Lower lobe of right lung (tissue), 2 donors: Measurements from ENCODE around the gene ASCC2. TPM values are rescaled to one million over a fixed set of nuclear protein-coding genes. Genes with fewer than 3 reads are reported as not detected.
A peak's percentile ranks its signal among the peaks of the same experiment; 100 is the strongest.

Experiments used
- ATAC-seq, 2 donors: fragments of 200-7000 bp; cut with Tn5 transposase; one replicate each; pipeline ENCODE4 v1.9.1; 2020 to 2022; ENCODE audit warnings: mild to moderate bottlenecking in 2 of 2, moderate library complexity in 2 of 2
- DNase-seq: peaks from one replicate; pipeline ENCODE4 v3.0.0-alpha.2; 2020
- H3K27ac ChIP-seq: fragments of 200-600 bp; one replicate; pipeline ENCODE4 v1.8.0; 2022
- H3K27me3 ChIP-seq: fragments of 200-600 bp; one replicate; pipeline ENCODE4 v1.8.0; 2022; ENCODE audit warnings: low read depth
- H3K36me3 ChIP-seq: fragments of 200-600 bp; one replicate; pipeline ENCODE4 v1.8.0; 2022; ENCODE audit warnings: mild to moderate bottlenecking
- H3K4me1 ChIP-seq: fragments of 200-600 bp; one replicate; pipeline ENCODE4 v1.8.0; 2022
- H3K4me3 ChIP-seq: fragments of 200-600 bp; one replicate; pipeline ENCODE4 v1.8.0; 2022; ENCODE audit warnings: mild to moderate bottlenecking
- H3K9me3 ChIP-seq: fragments of 200-600 bp; one replicate; pipeline ENCODE4 v1.8.0; 2022
- intact Hi-C: fragments of 100-400 bp; cut with DNase I; formaldehyde crosslinking; loops from one replicate; pipeline ENCODE4 v1.11.0; 2022
- total RNA-seq: library from RNA; stranded (reverse); fragmentation: NEBNext Ultra II Directional; extraction: Animal tissue kit (Norgen Biotek cat#: 25700); gene quantifications from one replicate; pipeline ENCODE4 v1.2.1, GENCODE V29; 2021
- TF ChIP-seq, protein P1 (sequence below): fragments of 200-600 bp; IDR thresholded peaks from one replicate; pipeline ENCODE4 v1.8.0; 2022; ENCODE audit warnings: antibody characterized with exemption, mild to moderate bottlenecking
- donor health status: DM: no; HTN: yes; CAD: no; lungs with severe emphysema.

The ASCC2 gene
- total RNA-seq, 1 donor from 2014 or later = 65.4 TPM

DNA sequence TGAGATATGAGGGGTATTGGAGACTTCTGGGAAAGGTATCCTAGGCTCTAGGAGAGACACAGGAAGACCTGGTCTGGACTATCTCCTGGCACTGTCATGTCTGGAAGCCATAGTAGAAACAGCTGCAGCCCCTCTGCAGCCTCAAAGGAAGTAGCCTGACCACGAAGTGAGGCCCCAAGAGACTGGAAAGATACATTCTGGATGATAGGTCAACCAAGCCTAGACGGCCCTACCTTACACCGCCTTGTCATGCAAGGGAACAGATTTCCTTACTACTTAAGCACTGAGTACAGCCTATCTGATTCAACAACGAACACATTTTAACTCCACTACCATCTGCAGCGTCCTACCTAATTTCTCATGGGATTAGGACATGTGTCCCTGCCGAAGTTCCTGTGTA lies 39.8 kb downstream of the ASCC2 start:
- TF ChIP-seq, protein P1, sequence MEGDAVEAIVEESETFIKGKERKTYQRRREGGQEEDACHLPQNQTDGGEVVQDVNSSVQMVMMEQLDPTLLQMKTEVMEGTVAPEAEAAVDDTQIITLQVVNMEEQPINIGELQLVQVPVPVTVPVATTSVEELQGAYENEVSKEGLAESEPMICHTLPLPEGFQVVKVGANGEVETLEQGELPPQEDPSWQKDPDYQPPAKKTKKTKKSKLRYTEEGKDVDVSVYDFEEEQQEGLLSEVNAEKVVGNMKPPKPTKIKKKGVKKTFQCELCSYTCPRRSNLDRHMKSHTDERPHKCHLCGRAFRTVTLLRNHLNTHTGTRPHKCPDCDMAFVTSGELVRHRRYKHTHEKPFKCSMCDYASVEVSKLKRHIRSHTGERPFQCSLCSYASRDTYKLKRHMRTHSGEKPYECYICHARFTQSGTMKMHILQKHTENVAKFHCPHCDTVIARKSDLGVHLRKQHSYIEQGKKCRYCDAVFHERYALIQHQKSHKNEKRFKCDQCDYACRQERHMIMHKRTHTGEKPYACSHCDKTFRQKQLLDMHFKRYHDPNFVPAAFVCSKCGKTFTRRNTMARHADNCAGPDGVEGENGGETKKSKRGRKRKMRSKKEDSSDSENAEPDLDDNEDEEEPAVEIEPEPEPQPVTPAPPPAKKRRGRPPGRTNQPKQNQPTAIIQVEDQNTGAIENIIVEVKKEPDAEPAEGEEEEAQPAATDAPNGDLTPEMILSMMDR = no peak
- Histone ChIP-seq H3K27me3 (no peaks in the 10 kb centered on the region), H3K27ac (peak overlapping the region; percentile 81), H3K36me3 (peaks cover 77% of the 10 kb centered on the region), H3K4me1 (peaks cover 51% of the 10 kb centered on the region), H3K9me3 (no peaks in the 10 kb centered on the region), H3K4me3 (no peak overlapping the region)
- intact Hi-C loops = no loop called here
- ATAC-seq = no peak
- no peak for DNase-seq

- H3K27ac ChIP-seq = no peak overlapping the region
- ATAC-seq = peak in 1 of 2 donors; percentile 10
- H3K36me3 ChIP-seq = peaks cover 77% of the 10 kb centered on the region
- no peaks in the 10 kb centered on the region for H3K27me3 ChIP-seq
- intact Hi-C loops = no loop called here
- H3K4me3 ChIP-seq = no peak overlapping the region
- H3K4me1 ChIP-seq = peaks cover 51% of the 10 kb centered on the region
- no peak for DNase-seq
- TF ChIP-seq, protein P1 = no peak
- H3K9me3 ChIP-seq = no peaks in the 10 kb centered on the region
These were observed 40.7 kb downstream of the ASCC2 start for GRCh38 chr22:29797351-29797750.

DNA sequence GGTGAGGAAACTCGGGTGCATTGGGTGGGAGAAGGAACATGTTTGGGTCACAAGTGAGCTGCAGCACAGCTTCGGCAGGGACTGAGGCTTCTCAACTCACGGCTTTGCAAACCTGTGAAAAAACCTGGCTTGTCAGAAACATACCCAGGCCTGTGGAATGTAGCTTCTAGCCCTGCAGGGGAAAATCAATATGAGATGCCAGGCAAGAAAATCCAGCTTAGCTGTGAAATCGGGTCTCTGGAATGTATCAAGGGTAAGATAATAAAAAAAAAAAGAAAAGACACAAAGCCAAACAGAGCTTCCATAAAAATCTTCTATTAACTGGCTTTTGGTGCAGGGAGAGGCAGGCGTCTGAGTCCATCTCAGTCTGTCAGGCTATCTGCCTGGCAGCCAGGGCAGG lies 42.4 kb downstream of the ASCC2 start:
- ATAC-seq (no peak), DNase-seq (no peak)
- Histone ChIP-seq H3K4me1 (peaks cover 40% of the 10 kb centered on the region), H3K27ac (no peak overlapping the region), H3K4me3 (no peak overlapping the region), H3K9me3 (no peaks in the 10 kb centered on the region), H3K27me3 (no peaks in the 10 kb centered on the region), H3K36me3 (peaks cover 80% of the 10 kb centered on the region)
- TF ChIP-seq, protein P1 = no peak
- intact Hi-C loops = no loop called here

DNA sequence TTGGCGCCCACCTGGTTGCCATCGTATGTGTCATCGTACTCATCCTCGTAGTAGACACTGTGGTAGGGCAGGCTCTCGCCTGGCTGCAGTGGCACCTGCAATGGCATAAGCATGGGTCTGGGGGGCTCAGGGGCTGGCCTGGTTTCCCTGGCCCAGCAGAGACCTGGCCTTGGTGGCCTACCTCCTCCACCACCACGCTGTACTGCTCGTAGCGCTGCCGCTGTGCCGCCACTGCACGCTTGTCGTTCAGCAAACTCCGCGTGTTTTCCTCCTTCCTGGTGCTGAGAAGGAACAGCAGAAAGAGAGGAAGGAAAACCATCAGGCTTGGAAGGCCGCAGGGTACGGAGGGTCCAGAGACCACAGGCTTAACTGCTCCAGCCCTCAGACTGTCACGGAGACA lies 44.7 kb downstream of the ASCC2 start:
- Histone ChIP-seq H3K4me1 (peaks cover 19% of the 10 kb centered on the region), H3K36me3 (peaks cover 91% of the 10 kb centered on the region), H3K27me3 (no peaks in the 10 kb centered on the region), H3K4me3 (no peak overlapping the region), H3K27ac (no peak overlapping the region), H3K9me3 (no peaks in the 10 kb centered on the region)
- TF ChIP-seq, protein P1 = no peak
- intact Hi-C loops = no loop called here
- no peak for ATAC-seq
- DNase-seq = no peak

GRCh38 chr22:29790061-29790460 lies 48.0 kb downstream of the ASCC2 start:
- TF ChIP-seq, protein P1 = no peak
- Histone ChIP-seq H3K4me1 (peaks cover 6% of the 10 kb centered on the region), H3K36me3 (peaks cover 77% of the 10 kb centered on the region), H3K9me3 (no peaks in the 10 kb centered on the region), H3K27me3 (no peaks in the 10 kb centered on the region), H3K4me3 (no peak overlapping the region), H3K27ac (no peak overlapping the region)
- intact Hi-C loops = no loop called here
- no peak for DNase-seq
- ATAC-seq = no peak
